HepG2 (cell line): Measurements from ENCODE around the gene ZNF677. TPM values are rescaled to one million over a fixed set of nuclear protein-coding genes. Genes with fewer than 3 reads are reported as not detected.
"Not testable (repeated sequence)": the region's sequence is repeated elsewhere in the genome, so short reads cannot be mapped to it uniquely, and the experiment has no call there.

ENCODE experiments used
- ATAC-seq: fragments of 200-7000 bp; cut with Tn5 transposase; 3 replicates; pipeline ENCODE4 v1.9.1; 2020; ENCODE audit warnings: mild to moderate bottlenecking, moderate library complexity
- BruUV-seq: library from RNA; stranded (reverse); fragments of 400-500 nt; replicated peaks from 2 replicates; lab custom pipeline; 2021; lab: Mats Ljungman, UMichigan
- CTCF ChIA-PET: fragments of 300-600 bp; formaldehyde crosslinking; extraction: SDS; loops from one replicate; lab custom pipeline; 2021; ENCODE audit warnings: low total read pairs, inconsistent platforms, low intra/inter-chr PET ratio; lab: Yijun Ruan, JAX
- POLR2A ChIA-PET: fragments of 350-600 bp; sonication (Branson Sonifier 250); formaldehyde crosslinking; loops from one replicate; lab custom pipeline; 2020; ENCODE audit warnings: antibody characterized with exemption, inconsistent platforms; lab: Yijun Ruan, JAX
- DNase-seq: peaks from one replicate; pipeline ENCODE4 v3.0.0-alpha.2; 2015; ENCODE audit warnings: low spot score
- FAIRE-seq: peaks from 3 replicates; lab custom pipeline; 2011; peaks lifted over from hg19 to GRCh38; lab: Jason Lieb, UNC
- H2AFZ ChIP-seq: one replicate; pipeline ENCODE4 v1.6.1; 2011; ENCODE audit warnings: low read length, inconsistent platforms
- H3K27ac ChIP-seq: fragments of 300-600 bp; 3 replicates; pipeline ENCODE4 v1.8.0; 2011; ENCODE audit warnings: mixed run types, mild to moderate bottlenecking, mixed read lengths, low read length, inconsistent platforms; ENCODE audit not compliant: insufficient read depth; ENCODE audit errors: extremely low read length
- H3K27me3 ChIP-seq, 2 experiments: fragments of 200-600 bp in 1 of 2; 2 replicates in 1 of 2; 3 replicates in 1 of 2; pipeline versions ENCODE4 v1.6.0 to v1.8.0; 2011; ENCODE audit warnings: low read length in 2 of 2, mild to moderate bottlenecking in 2 of 2, moderate library complexity in 2 of 2, inconsistent platforms in 1 of 2; ENCODE audit not compliant: insufficient read depth in 2 of 2, control insufficient read depth in 1 of 2
- H3K36me3 ChIP-seq, 2 experiments: fragments of 200-600 bp in 1 of 2; replicated peaks in 1 of 2; 2 replicates in 1 of 2; 3 replicates in 1 of 2; pipeline versions ENCODE4 v1.5.1 to v1.8.0; 2011; ENCODE audit warnings: low read length in 2 of 2, inconsistent platforms in 1 of 2; ENCODE audit not compliant: insufficient read depth in 2 of 2, control insufficient read depth in 1 of 2
- H3K4me1 ChIP-seq: 2 replicates; pipeline ENCODE4 v1.5.1; 2012; ENCODE audit warnings: low read length, inconsistent platforms; ENCODE audit not compliant: insufficient read depth
- H3K4me2 ChIP-seq: 2 replicates; pipeline ENCODE4 v1.6.0; 2011; ENCODE audit warnings: low read depth, low read length, inconsistent platforms
- H3K4me3 ChIP-seq, 3 experiments: fragments of 200-600 bp in 1 of 3; sonication (generic), shearing (Covaris generic) in 1 of 3; replicated peaks in 1 of 3; 2 replicates each; pipeline ENCODE4 v1.5.1; 2011 to 2016; ENCODE audit warnings: low read length in 3 of 3, inconsistent platforms in 2 of 3, low read depth in 2 of 3, mild to moderate bottlenecking in 2 of 3, control low read depth in 1 of 3, mixed read lengths in 1 of 3; ENCODE audit not compliant: insufficient read depth in 1 of 3
- H3K79me2 ChIP-seq: one replicate; pipeline ENCODE4 v1.6.1; 2011; ENCODE audit warnings: low read length, inconsistent platforms; ENCODE audit not compliant: insufficient read depth
- H3K9ac ChIP-seq: 2 replicates; pipeline ENCODE4 v1.6.0; 2011; ENCODE audit warnings: mild to moderate bottlenecking, low read depth, low read length, inconsistent platforms; ENCODE audit not compliant: insufficient read depth
- H3K9me3 ChIP-seq: 2 replicates; pipeline ENCODE4 v1.5.1; 2012; ENCODE audit warnings: mild to moderate bottlenecking, low read length
- H4K20me1 ChIP-seq: 2 replicates; pipeline ENCODE4 v1.6.0; 2011; ENCODE audit warnings: inconsistent platforms, mild to moderate bottlenecking, low read length, moderate library complexity; ENCODE audit not compliant: insufficient read depth
- CHD4 ChIP-seq: fragments of 200-600 bp; sonication (generic); IDR thresholded peaks from 2 replicates; pipeline ENCODE4 v1.7.0; 2017; ENCODE audit warnings: mild to moderate bottlenecking, low read length, borderline replicate concordance
- E2F5 ChIP-seq: sonication (generic); formaldehyde crosslinking; conservative IDR thresholded peaks from 2 replicates; pipeline ENCODE4 v1.4.0; 2020; ENCODE audit warnings: missing genetic modification reagents
- IRX3 ChIP-seq: sonication (generic); formaldehyde crosslinking; IDR thresholded peaks from 2 replicates; pipeline ENCODE4 v1.8.1; 2023; ENCODE audit warnings: mild to moderate bottlenecking, low read depth, missing genetic modification reagents, borderline replicate concordance
- ZBTB40 ChIP-seq, 2 experiments: fragments of 450-650 bp in 1 of 2; sonication (generic) in 1 of 2; formaldehyde crosslinking in 1 of 2; IDR thresholded peaks; 2 replicates each; pipeline versions ENCODE4 v1.6.1 to v1.8.0; 2016 to 2022; ENCODE audit warnings: antibody characterized with exemption in 1 of 2, mild to moderate bottlenecking in 1 of 2, missing genetic modification reagents in 1 of 2
- ZFYVE20 ChIP-seq: sonication (generic); formaldehyde crosslinking; IDR thresholded peaks from 2 replicates; pipeline ENCODE4 v1.8.0; 2023; ENCODE audit warnings: low read depth, mild to moderate bottlenecking, moderate library complexity, missing genetic modification reagents, borderline replicate concordance
- ZNF235 ChIP-seq: sonication (generic); formaldehyde crosslinking; IDR thresholded peaks from 2 replicates; pipeline ENCODE4 v1.8.1; 2023; ENCODE audit warnings: mild to moderate bottlenecking, missing genetic modification reagents, borderline replicate concordance
- WGBS: methylation state at CpG from one replicate; pipeline ENCODE4 v1.1.6; 2017; ENCODE audit warnings: low lambda C conversion rate; 5-methylcytosine and 5-hydroxymethylcytosine counted together
- in situ Hi-C: cut with HindIII; loops from 2 replicates; pipeline ENCODE4 v1.10.0; 2017; ENCODE audit warnings: low pct_unique_long_range_greater_than_20kb; ENCODE audit not compliant: extremely low pct_ligation_motif_present
- intact Hi-C: fragments of 100-400 bp; cut with micrococcal nuclease; formaldehyde crosslinking; loops from one replicate; pipeline ENCODE4 v1.10.0; 2022; ENCODE audit not compliant: unreplicated experiment
- polyA plus RNA-seq, 8 experiments: library from polyadenylated mRNA; depleted of rRNA in 3 of 8; stranded (reverse) in 7 of 8; unstranded in 1 of 8; fragments of >200 nt; fragmentation: Illumina TruSeq in 4 of 8; extraction: Trizol in 4 of 8; gene quantifications; 2 replicates each; pipeline versions ENCODE4 v1.2.1 to v1.2.3, GENCODE V29; 2011 to 2016; ENCODE audit warnings: low read depth in 4 of 8, missing spikeins in 1 of 8, mixed read lengths in 1 of 8; ENCODE audit not compliant: insufficient read depth in 1 of 8
- total RNA-seq, 5 experiments: library from RNA; depleted of rRNA; stranded (reverse); fragments of >200 nt; fragmentation: Illumina TruSeq; extraction: Trizol; gene quantifications; 2 replicates each; pipeline ENCODE4 v1.2.3, GENCODE V29; 2016; ENCODE audit warnings: low read depth in 1 of 5

ZNF677 gene
- total and polyA plus RNA-seq, 2 of the 13 experiments (the other 11 are each of a cell fraction or from before 2014, with no cell fraction given) = not detected

GRCh38 chr19:53222716-53223115 lies 32.0 kb downstream of the ZNF677 start:
- H2AFZ ChIP-seq, H3K27ac ChIP-seq, DNase-seq, H3K27me3 ChIP-seq, BruUV-seq, H4K20me1 ChIP-seq, in situ Hi-C loops, CTCF ChIA-PET, H3K79me2 ChIP-seq, H3K9ac ChIP-seq, ATAC-seq, FAIRE-seq, H3K4me1 ChIP-seq, intact Hi-C loops, POLR2A ChIA-PET, H3K4me2 ChIP-seq, H3K36me3 ChIP-seq, H3K4me3 ChIP-seq: not testable (repeated sequence)
- H3K9me3 ChIP-seq = peaks cover 73% of the 10 kb centered on the region
- no CpG with 5 or more reads among the region's 28 CpGs for WGBS

- 42% methylated on average over 2 of the region's 2 CpGs for WGBS
- intact Hi-C loops = no loop called here
- DNase-seq (no peak), FAIRE-seq (no peak), ATAC-seq (no peak)
- POLR2A ChIA-PET = no interaction called here
- no peak overlapping the region for H3K4me3 ChIP-seq
- no peak overlapping the region for H3K9ac ChIP-seq
- BruUV-seq = no TSS peak
- no peaks in the 10 kb centered on the region for H3K36me3 ChIP-seq
- H3K27ac ChIP-seq = no peak overlapping the region
- CTCF ChIA-PET = no interaction called here
- H3K9me3 ChIP-seq = peaks cover 88% of the 10 kb centered on the region
- H3K4me1 ChIP-seq = no peaks in the 10 kb centered on the region
- no peaks in the 10 kb centered on the region for H4K20me1 ChIP-seq
- no peaks in the 10 kb centered on the region for H3K79me2 ChIP-seq
- no peaks in the 10 kb centered on the region for H3K27me3 ChIP-seq
- H3K4me2 ChIP-seq = no peak overlapping the region
- in situ Hi-C loops = no loop called here
- no peak overlapping the region for H2AFZ ChIP-seq
- TF ChIP-seq ZFYVE20 (CRISPR knock-in tag) (no peak), CHD4 (no peak), ZNF235 (CRISPR knock-in tag) (no peak), E2F5 (CRISPR knock-in tag) (no peak), IRX3 (CRISPR knock-in tag) (no peak), ZBTB40 (IDR thresholded peaks at IDR 0.05) (no peak), ZBTB40 (CRISPR knock-in tag; IDR thresholded peaks at IDR 0.05) (no peak)
Measured at GRCh38 chr19:53212703-53213320, 41.9 kb downstream of the ZNF677 start.
